ENCODE measurements around the gene KLHL41.
"Not testable (repeated sequence)": the region's sequence is repeated elsewhere in the genome, so short reads cannot be mapped to it uniquely, and the experiment has no call there.

Gene KLHL41

GRCh38 chr2:169485650-169486138 lies 23.8 kb upstream of the KLHL41 start:
- Histone ChIP-seq H3K9me3 (ENCODE audit: control insufficient read depth, insufficient read depth, low read length) (no peaks in the 10 kb centered on the region), H3K36me3 (ENCODE audit: insufficient read depth, low read length) (no peaks in the 10 kb centered on the region), H3K9ac (ENCODE audit: low read depth, low read length) (no peak overlapping the region), H3K4me1 (ENCODE audit: insufficient read depth, low read length) (no peaks in the 10 kb centered on the region)

- Histone ChIP-seq H3K4me1 (ENCODE audit: insufficient read depth, low read length) (no peaks in the 10 kb centered on the region), H3K9me3 (ENCODE audit: control insufficient read depth, insufficient read depth, low read length) (no peaks in the 10 kb centered on the region), H3K9ac (ENCODE audit: low read depth, low read length) (no peak overlapping the region), H3K36me3 (ENCODE audit: insufficient read depth, low read length) (no peaks in the 10 kb centered on the region)
These were observed 23.0 kb upstream of the KLHL41 start for GRCh38 chr2:169486487-169486886.

- Histone ChIP-seq H3K36me3 (ENCODE audit: insufficient read depth, low read length) (no peaks in the 10 kb centered on the region), H3K9me3 (ENCODE audit: control insufficient read depth, insufficient read depth, low read length) (no peaks in the 10 kb centered on the region), H3K4me1 (ENCODE audit: insufficient read depth, low read length) (no peaks in the 10 kb centered on the region), H3K9ac (ENCODE audit: low read depth, low read length) (no peak overlapping the region)
These were observed 18.7 kb upstream of the KLHL41 start for GRCh38 chr2:169490834-169491233.

DNA sequence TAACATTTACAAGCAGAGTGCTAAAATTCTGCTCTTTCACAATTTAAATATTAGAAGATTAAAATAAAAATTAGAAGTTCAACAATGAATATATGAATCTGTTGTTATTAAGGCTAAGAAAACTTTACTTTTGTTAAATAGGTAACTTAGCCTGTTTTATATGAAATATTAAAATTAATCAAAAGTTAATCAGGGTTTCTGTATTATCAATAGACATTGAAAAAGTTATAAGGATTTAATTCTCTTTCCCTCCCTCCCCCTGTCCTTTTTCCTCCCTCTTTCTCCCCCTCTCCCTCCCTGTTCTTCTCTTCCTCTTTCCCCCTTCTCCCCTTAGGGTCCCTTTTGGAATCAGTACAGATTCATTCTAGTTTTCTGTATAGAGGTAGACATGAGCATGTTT lies 18.1 kb upstream of the KLHL41 start:
- H3K4me1 ChIP-seq (ENCODE audit: insufficient read depth, low read length) = no peaks in the 10 kb centered on the region
- H3K9ac ChIP-seq (ENCODE audit: low read depth, low read length) = no peak overlapping the region
- H3K9me3 ChIP-seq (ENCODE audit: control insufficient read depth, insufficient read depth, low read length) = no peaks in the 10 kb centered on the region
- H3K36me3 ChIP-seq (ENCODE audit: insufficient read depth, low read length) = no peaks in the 10 kb centered on the region

DNA sequence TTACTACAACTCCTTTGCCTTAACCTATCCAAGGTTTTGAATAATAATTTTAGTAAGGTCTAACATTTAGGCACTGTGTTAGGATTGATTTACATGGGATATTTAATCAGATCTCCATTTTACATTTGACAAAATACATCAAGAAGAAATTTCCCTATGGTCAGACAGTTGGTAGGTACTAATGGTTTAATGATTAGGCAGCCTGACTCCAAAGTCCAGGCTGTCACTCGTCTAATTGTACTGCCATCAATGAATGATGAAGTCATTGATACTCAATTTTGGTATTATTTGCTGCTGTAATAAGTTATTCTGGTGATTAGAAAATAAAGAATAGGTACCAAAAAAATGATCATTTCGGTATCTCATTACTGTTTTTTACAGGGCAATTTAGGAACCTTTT lies 16.1 kb upstream of the KLHL41 start:
- no peaks in the 10 kb centered on the region for H3K36me3 ChIP-seq (ENCODE audit: insufficient read depth, low read length)
- H3K9me3 ChIP-seq (ENCODE audit: control insufficient read depth, insufficient read depth, low read length) = no peaks in the 10 kb centered on the region
- H3K9ac ChIP-seq (ENCODE audit: low read depth, low read length) = no peak overlapping the region
- no peaks in the 10 kb centered on the region for H3K4me1 ChIP-seq (ENCODE audit: insufficient read depth, low read length)

- no peaks in the 10 kb centered on the region for H3K4me1 ChIP-seq (ENCODE audit: insufficient read depth, low read length)
- no peaks in the 10 kb centered on the region for H3K9me3 ChIP-seq (ENCODE audit: control insufficient read depth, insufficient read depth, low read length)
- H3K36me3 ChIP-seq (ENCODE audit: insufficient read depth, low read length) = no peaks in the 10 kb centered on the region
- no peak overlapping the region for H3K9ac ChIP-seq (ENCODE audit: low read depth, low read length)
These were observed 14.1 kb upstream of the KLHL41 start for GRCh38 chr2:169495310-169495928.

- no peak overlapping the region for H3K9ac ChIP-seq (ENCODE audit: low read depth, low read length)
- no peaks in the 10 kb centered on the region for H3K9me3 ChIP-seq (ENCODE audit: control insufficient read depth, insufficient read depth, low read length)
- H3K4me1 ChIP-seq (ENCODE audit: insufficient read depth, low read length) = no peaks in the 10 kb centered on the region
- no peaks in the 10 kb centered on the region for H3K36me3 ChIP-seq (ENCODE audit: insufficient read depth, low read length)
These were observed 4.9 kb upstream of the KLHL41 start for GRCh38 chr2:169504651-169505050.

DNA sequence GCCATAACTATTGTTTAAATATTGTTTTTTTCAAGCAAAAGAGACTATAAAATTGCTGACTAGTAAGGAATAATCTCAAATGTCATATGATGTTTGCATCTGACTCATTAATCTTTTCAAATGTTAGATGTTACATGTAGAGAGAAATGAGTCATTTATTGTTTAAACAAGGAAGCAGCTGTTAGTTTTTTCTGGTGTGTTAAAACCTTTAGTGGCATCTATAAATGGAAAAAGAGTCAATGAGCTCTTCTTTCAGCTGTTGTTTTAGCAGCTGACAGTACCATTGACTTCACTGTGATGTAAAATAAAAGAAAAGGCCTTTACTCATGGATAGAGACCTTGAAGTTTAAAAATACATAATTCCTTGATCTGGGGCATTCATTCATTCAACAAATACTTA lies 1.8 kb upstream of the KLHL41 start:
- Histone ChIP-seq H3K9ac (ENCODE audit: low read depth, low read length) (no peak overlapping the region), H3K9me3 (ENCODE audit: control insufficient read depth, insufficient read depth, low read length) (no peaks in the 10 kb centered on the region)

GRCh38 chr2:169509955-169510354 lies 453 bp downstream of the KLHL41 start:
- H3K4me1 ChIP-seq (ENCODE audit: insufficient read depth, low read length) = peaks cover 9% of the 10 kb centered on the region; the same call in 1 of the 2 replicates
- no peaks in the 10 kb centered on the region for H3K9me3 ChIP-seq (ENCODE audit: control insufficient read depth, insufficient read depth, low read length)
- H3K36me3 ChIP-seq (ENCODE audit: insufficient read depth, low read length) = no peaks in the 10 kb centered on the region
- H3K9ac ChIP-seq (ENCODE audit: low read depth, low read length) = no peak overlapping the region

More for the DNA sequence above, 1.8 kb upstream of the KLHL41 start:
- peaks cover 9% of the 10 kb centered on the region; the same call in 1 of the 2 replicates for H3K4me1 ChIP-seq (ENCODE audit: insufficient read depth, low read length)
- no peaks in the 10 kb centered on the region for H3K36me3 ChIP-seq (ENCODE audit: insufficient read depth, low read length)

- Histone ChIP-seq H3K4me1 (ENCODE audit: insufficient read depth, low read length) (peaks cover 9% of the 10 kb centered on the region; the same call in 1 of the 2 replicates), H3K9ac (ENCODE audit: low read depth, low read length) (no peak overlapping the region)
These were observed 994 bp downstream of the KLHL41 start for GRCh38 chr2:169510496-169510895.

GRCh38 chr2:169511818-169512217 lies 2.3 kb downstream of the KLHL41 start:
- Histone ChIP-seq H3K9ac (ENCODE audit: low read depth, low read length) (no peak overlapping the region), H3K9me3 (ENCODE audit: control insufficient read depth, insufficient read depth, low read length) (no peaks in the 10 kb centered on the region), H3K36me3 (ENCODE audit: insufficient read depth, low read length) (no peaks in the 10 kb centered on the region), H3K4me1 (ENCODE audit: insufficient read depth, low read length) (peaks cover 9% of the 10 kb centered on the region; the same call in 1 of the 2 replicates)

More at GRCh38 chr2:169510496-169510895, 994 bp downstream of the KLHL41 start:
- H3K9me3 ChIP-seq (ENCODE audit: control insufficient read depth, insufficient read depth, low read length) = no peaks in the 10 kb centered on the region
- no peaks in the 10 kb centered on the region for H3K36me3 ChIP-seq (ENCODE audit: insufficient read depth, low read length)

GRCh38 chr2:169512525-169512924 lies 3.0 kb downstream of the KLHL41 start:
- no peaks in the 10 kb centered on the region; the same call in 1 of the 2 replicates for H3K36me3 ChIP-seq (ENCODE audit: insufficient read depth, low read length)
- no peaks in the 10 kb centered on the region for H3K9me3 ChIP-seq (ENCODE audit: control insufficient read depth, insufficient read depth, low read length)
- peaks cover 9% of the 10 kb centered on the region; the same call in 1 of the 2 replicates for H3K4me1 ChIP-seq (ENCODE audit: insufficient read depth, low read length)
- no peak overlapping the region for H3K9ac ChIP-seq (ENCODE audit: low read depth, low read length)

DNA sequence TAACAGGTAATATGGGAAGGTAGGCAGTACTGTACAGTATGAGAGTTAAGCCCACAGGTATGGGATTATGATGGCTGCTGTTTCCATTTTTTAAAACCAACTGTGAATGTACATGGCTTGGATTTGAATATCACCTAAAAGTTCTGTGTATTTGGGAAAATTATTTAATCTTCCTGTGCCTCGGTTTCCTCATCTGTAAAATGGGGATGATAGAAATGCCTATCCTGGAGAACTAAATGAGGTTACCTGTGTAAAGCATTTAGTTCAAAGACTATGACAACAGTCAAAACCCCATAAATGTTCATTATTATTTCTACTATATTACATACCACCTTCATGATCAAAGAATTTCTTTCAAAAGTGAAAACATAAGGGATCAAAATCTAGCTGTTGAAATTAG lies 3.6 kb downstream of the KLHL41 start:
- Histone ChIP-seq H3K9ac (ENCODE audit: low read depth, low read length) (no peak overlapping the region), H3K36me3 (ENCODE audit: insufficient read depth, low read length) (no peaks in the 10 kb centered on the region; the same call in 1 of the 2 replicates), H3K4me1 (ENCODE audit: insufficient read depth, low read length) (peaks cover 9% of the 10 kb centered on the region; the same call in 1 of the 2 replicates), H3K9me3 (ENCODE audit: control insufficient read depth, insufficient read depth, low read length) (no peaks in the 10 kb centered on the region)

GRCh38 chr2:169513926-169514325 lies 4.4 kb downstream of the KLHL41 start:
- Histone ChIP-seq H3K9ac (ENCODE audit: low read depth, low read length) (no peak overlapping the region), H3K4me1 (ENCODE audit: insufficient read depth, low read length) (peaks cover 9% of the 10 kb centered on the region; the same call in 1 of the 2 replicates), H3K36me3 (ENCODE audit: insufficient read depth, low read length) (no peaks in the 10 kb centered on the region; the same call in 1 of the 2 replicates), H3K9me3 (ENCODE audit: control insufficient read depth, insufficient read depth, low read length) (no peaks in the 10 kb centered on the region)

GRCh38 chr2:169514758-169515157 lies 5.3 kb downstream of the KLHL41 start:
- not testable (repeated sequence) for H3K4me1 ChIP-seq (ENCODE audit: insufficient read depth, low read length); H3K9ac ChIP-seq (ENCODE audit: low read depth, low read length); H3K9me3 ChIP-seq (ENCODE audit: control insufficient read depth, insufficient read depth, low read length); H3K36me3 ChIP-seq (ENCODE audit: insufficient read depth, low read length)

Measured in ES-I3 (cell line).